Keratinocyte (primary cell): ENCODE data around the gene HNF4A. TPM values are rescaled to one million over a fixed set of nuclear protein-coding genes. Genes with fewer than 3 reads are reported as not detected.

Experiments
- DNase-seq: peaks from one replicate; pipeline ENCODE4 v3.0.0-alpha.2; 2011; ENCODE audit warnings: low read depth, missing footprints, low spot score
- FAIRE-seq: peaks from 2 replicates; lab custom pipeline; 2011; peaks lifted over from hg19 to GRCh38; lab: Jason Lieb, UNC
- H2AFZ ChIP-seq: 2 replicates; pipeline ENCODE4 v1.6.0; 2012; ENCODE audit warnings: low read length, control low read depth, inconsistent platforms; ENCODE audit not compliant: control insufficient read depth
- H3K27ac ChIP-seq: 2 replicates; pipeline ENCODE4 v1.5.1; 2011; ENCODE audit warnings: low read length; ENCODE audit not compliant: control insufficient read depth, insufficient read depth
- H3K27me3 ChIP-seq: 3 replicates; pipeline ENCODE4 v1.6.0; 2011; ENCODE audit warnings: low read length; ENCODE audit not compliant: control insufficient read depth, insufficient read depth; ENCODE audit errors: extremely low read depth
- H3K36me3 ChIP-seq, 2 experiments: 2 replicates in 1 of 2; 3 replicates in 1 of 2; pipeline ENCODE4 v1.5.1; 2011; ENCODE audit warnings: low read length in 2 of 2, mild to moderate bottlenecking in 1 of 2; ENCODE audit not compliant: control insufficient read depth in 2 of 2, insufficient read depth in 2 of 2; ENCODE audit errors: extremely low read depth in 1 of 2
- H3K4me1 ChIP-seq: 3 replicates; pipeline ENCODE4 v1.5.1; 2011; ENCODE audit warnings: low read length; ENCODE audit not compliant: control insufficient read depth, insufficient read depth; ENCODE audit errors: extremely low read depth
- H3K4me2 ChIP-seq: 3 replicates; pipeline ENCODE4 v1.6.0; 2011; ENCODE audit warnings: low read depth, low read length; ENCODE audit not compliant: control insufficient read depth, insufficient read depth; ENCODE audit errors: extremely low read depth
- H3K4me3 ChIP-seq, 3 experiments: fragments of 200-600 bp in 1 of 3; sonication (generic) in 1 of 3; 2 replicates in 2 of 3; 3 replicates in 1 of 3; pipeline ENCODE4 v1.5.1; 2011 to 2016; ENCODE audit warnings: low read length in 3 of 3, mild to moderate bottlenecking in 3 of 3, control low read depth in 2 of 3, inconsistent platforms in 1 of 3, low read depth in 1 of 3, mixed read lengths in 1 of 3, mixed run types in 1 of 3, moderate library complexity in 1 of 3; ENCODE audit not compliant: control insufficient read depth in 2 of 3, insufficient read depth in 2 of 3; ENCODE audit errors: extremely low read depth in 1 of 3
- H3K79me2 ChIP-seq: 2 replicates; pipeline ENCODE4 v1.6.0; 2012; ENCODE audit warnings: low read length; ENCODE audit not compliant: control insufficient read depth, insufficient read depth
- H3K9ac ChIP-seq: 3 replicates; pipeline ENCODE4 v1.6.0; 2011; ENCODE audit warnings: low read length; ENCODE audit not compliant: control insufficient read depth, insufficient read depth; ENCODE audit errors: extremely low read depth
- H3K9me1 ChIP-seq: 3 replicates; pipeline ENCODE4 v1.6.0; 2011; ENCODE audit warnings: low read length; ENCODE audit not compliant: control insufficient read depth, insufficient read depth; ENCODE audit errors: extremely low read depth
- H3K9me3 ChIP-seq: 2 replicates; pipeline ENCODE4 v1.5.1; 2012; ENCODE audit warnings: low read depth, low read length; ENCODE audit not compliant: control insufficient read depth
- H4K20me1 ChIP-seq: 3 replicates; pipeline ENCODE4 v1.6.0; 2011; ENCODE audit warnings: low read length; ENCODE audit not compliant: control insufficient read depth, insufficient read depth; ENCODE audit errors: extremely low read depth
- CTCF ChIP-seq, 3 experiments: IDR thresholded peaks in 1 of 3; conservative IDR thresholded peaks in 1 of 3; optimal IDR thresholded peaks in 1 of 3; 2 replicates in 2 of 3; 3 replicates in 1 of 3; pipeline versions ENCODE3 to v1.5.1; 2011; ENCODE audit warnings: low read length in 3 of 3, mild to moderate bottlenecking in 3 of 3, moderate library complexity in 2 of 3, control low read depth in 1 of 3, inconsistent platforms in 1 of 3; ENCODE audit not compliant: insufficient read depth in 2 of 3; ENCODE audit errors: extremely low read depth in 1 of 3
- EZH2 ChIP-seq: IDR thresholded peaks from one replicate; pipeline ENCODE4 v1.6.1; 2012; ENCODE audit warnings: inconsistent platforms, mild to moderate bottlenecking, low read length, moderate library complexity
- dilution Hi-C: fragments of 300-500 bp; cut with MboI; formaldehyde crosslinking; loops from one replicate; pipeline ENCODE4 v1.7.0; 2020; ENCODE audit warnings: low sequenced_read_pairs; ENCODE audit not compliant: extremely low pct_ligation_motif_present
- polyA plus RNA-seq, 5 experiments: library from polyadenylated mRNA; depleted of rRNA in 3 of 5; stranded (reverse) in 3 of 5; stranded (forward) in 1 of 5; unstranded in 1 of 5; fragments of >200 nt; gene quantifications; 1 replicate in 1 of 5; 2 replicates in 3 of 5; 3 replicates in 1 of 5; pipeline versions ENCODE4 v1.2.1 to v1.2.3, GENCODE V29; 2011 to 2012; ENCODE audit warnings: missing spikeins in 2 of 5, low read depth in 1 of 5, low replicate concordance in 1 of 5

HNF4A gene
- polyA plus RNA-seq, 1 donor (not counting 4 experiments of a cell fraction or from before 2014, with no cell fraction given), result not detected

- H3K79me2 ChIP-seq, result no peaks in the 10 kb centered on the region
Observed at GRCh38 chr20:44361021-44361420, 5.5 kb downstream of the HNF4A start.

GRCh38 chr20:44362466-44362940 is 7.0 kb downstream of the HNF4A start:
- Histone ChIP-seq H2AFZ (no peak overlapping the region), H3K36me3 (no peaks in the 10 kb centered on the region), H3K4me2 (no peak overlapping the region), H3K4me3 (no peak overlapping the region), H3K27ac (no peak overlapping the region), H3K9me3 (no peaks in the 10 kb centered on the region), H3K9me1 (no peaks in the 10 kb centered on the region), H3K4me1 (no peaks in the 10 kb centered on the region), H3K9ac (no peak overlapping the region), H4K20me1 (no peaks in the 10 kb centered on the region), H3K79me2 (no peaks in the 10 kb centered on the region), H3K27me3 (peaks cover 3% of the 10 kb centered on the region)
- dilution Hi-C loops, result no loop called here
- no peak for DNase-seq
- TF ChIP-seq CTCF (optimal IDR thresholded peaks at IDR 0.05 in 1 of 3, IDR thresholded peaks at IDR 0.05 in 1 of 3, conservative IDR thresholded peaks at IDR 0.05 in 1 of 3; ENCODE audit: extremely low read depth in 1 of 3, insufficient read depth in 2 of 3, low read length in 3 of 3) (no peak), EZH2 (no peak)
- no peak for FAIRE-seq

More at GRCh38 chr20:44361021-44361420, 5.5 kb downstream of the HNF4A start:
- Histone ChIP-seq H3K9me3 (no peaks in the 10 kb centered on the region), H4K20me1 (no peaks in the 10 kb centered on the region), H3K36me3 (no peaks in the 10 kb centered on the region), H2AFZ (no peak overlapping the region), H3K4me2 (no peak overlapping the region), H3K4me3 (no peak overlapping the region), H3K27ac (no peak overlapping the region), H3K4me1 (no peaks in the 10 kb centered on the region), H3K9me1 (no peaks in the 10 kb centered on the region), H3K27me3 (peaks cover 3% of the 10 kb centered on the region), H3K9ac (no peak overlapping the region)
- DNase-seq (no peak), FAIRE-seq (no peak)
- dilution Hi-C loops, result no loop called here
- TF ChIP-seq CTCF (optimal IDR thresholded peaks at IDR 0.05 in 1 of 3, IDR thresholded peaks at IDR 0.05 in 1 of 3, conservative IDR thresholded peaks at IDR 0.05 in 1 of 3; ENCODE audit: extremely low read depth in 1 of 3, insufficient read depth in 2 of 3, low read length in 3 of 3), result no peak
- TF ChIP-seq EZH2, result no peak
